ENCODE data around the gene OR52E5.

DNA sequence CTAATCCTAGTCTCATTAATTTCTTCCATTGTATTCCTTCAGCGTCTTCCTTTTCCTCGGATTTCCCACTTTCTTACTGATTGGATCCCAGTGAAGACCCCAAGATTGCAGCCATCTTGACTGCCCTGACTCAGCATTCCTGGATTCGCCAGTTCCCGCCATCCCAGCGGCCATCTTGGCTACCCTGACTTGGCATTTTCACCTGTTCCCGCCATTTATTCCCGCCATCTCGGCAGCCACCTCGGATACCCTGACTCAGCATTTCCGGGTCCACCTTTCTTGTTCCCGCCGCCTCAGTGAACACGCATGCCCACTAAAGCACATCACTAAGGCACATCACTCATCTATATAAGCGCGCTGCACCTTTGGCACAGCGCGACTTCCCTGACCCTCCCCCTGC lies 35.3 kb downstream of the OR52E5 start:
- TF ChIP-seq, protein P1, sequence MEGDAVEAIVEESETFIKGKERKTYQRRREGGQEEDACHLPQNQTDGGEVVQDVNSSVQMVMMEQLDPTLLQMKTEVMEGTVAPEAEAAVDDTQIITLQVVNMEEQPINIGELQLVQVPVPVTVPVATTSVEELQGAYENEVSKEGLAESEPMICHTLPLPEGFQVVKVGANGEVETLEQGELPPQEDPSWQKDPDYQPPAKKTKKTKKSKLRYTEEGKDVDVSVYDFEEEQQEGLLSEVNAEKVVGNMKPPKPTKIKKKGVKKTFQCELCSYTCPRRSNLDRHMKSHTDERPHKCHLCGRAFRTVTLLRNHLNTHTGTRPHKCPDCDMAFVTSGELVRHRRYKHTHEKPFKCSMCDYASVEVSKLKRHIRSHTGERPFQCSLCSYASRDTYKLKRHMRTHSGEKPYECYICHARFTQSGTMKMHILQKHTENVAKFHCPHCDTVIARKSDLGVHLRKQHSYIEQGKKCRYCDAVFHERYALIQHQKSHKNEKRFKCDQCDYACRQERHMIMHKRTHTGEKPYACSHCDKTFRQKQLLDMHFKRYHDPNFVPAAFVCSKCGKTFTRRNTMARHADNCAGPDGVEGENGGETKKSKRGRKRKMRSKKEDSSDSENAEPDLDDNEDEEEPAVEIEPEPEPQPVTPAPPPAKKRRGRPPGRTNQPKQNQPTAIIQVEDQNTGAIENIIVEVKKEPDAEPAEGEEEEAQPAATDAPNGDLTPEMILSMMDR (conservative IDR thresholded peaks at IDR 0.05), result no peak
- no peak for TF ChIP-seq ZFX (IDR thresholded peaks at IDR 0.05)

All from C4-2B (cell line).